Duodenal mucosa (tissue), 2 donors: ENCODE results near the gene SERGEF.

ENCODE experiments used
- H3K27ac ChIP-seq: one replicate; pipeline ENCODE4 v1.7.0; 2013; ENCODE audit warnings: low read depth, low read length
- H3K27me3 ChIP-seq, 2 donors: one replicate each; pipeline ENCODE4 v1.7.0; 2013; ENCODE audit warnings: low read length in 2 of 2, control low read depth in 1 of 2; ENCODE audit not compliant: insufficient read depth in 2 of 2, control insufficient read depth in 1 of 2
- H3K36me3 ChIP-seq, 2 donors: one replicate each; pipeline ENCODE4 v1.7.0; 2013; ENCODE audit warnings: low read length in 2 of 2, control low read depth in 1 of 2; ENCODE audit not compliant: insufficient read depth in 2 of 2, control insufficient read depth in 1 of 2
- H3K4me1 ChIP-seq, 2 donors: one replicate each; pipeline ENCODE4 v1.7.0; 2013; ENCODE audit warnings: low read length in 2 of 2, control low read depth in 1 of 2; ENCODE audit not compliant: insufficient read depth in 2 of 2, control insufficient read depth in 1 of 2
- H3K4me3 ChIP-seq, 2 donors: one replicate each; pipeline ENCODE4 v1.7.0; 2013; ENCODE audit warnings: low read length in 2 of 2, low read depth in 1 of 2
- H3K9ac ChIP-seq, 2 donors: one replicate each; pipeline ENCODE4 v1.7.0; 2013; ENCODE audit warnings: low read length in 2 of 2, low read depth in 1 of 2
- H3K9me3 ChIP-seq, 2 donors: one replicate each; pipeline ENCODE4 v1.7.0; 2013; ENCODE audit warnings: low read length in 2 of 2, control low read depth in 1 of 2; ENCODE audit not compliant: control insufficient read depth in 1 of 2

SERGEF gene

GRCh38 chr11:17752144-17752543, 260.7 kb downstream of the SERGEF start:
- H3K9ac ChIP-seq: no peak overlapping the region
- H3K9me3 ChIP-seq: no peaks in the 10 kb centered on the region
- H3K27me3 ChIP-seq: no peaks in the 10 kb centered on the region
- no peak overlapping the region for H3K4me3 ChIP-seq
- no peaks in the 10 kb centered on the region for H3K36me3 ChIP-seq
- H3K4me1 ChIP-seq: peaks cover 0 to 10% of the 10 kb centered on the region in 2 donors
- H3K27ac ChIP-seq: no peak overlapping the region

- H3K9me3 ChIP-seq: no peaks in the 10 kb centered on the region
- H3K27me3 ChIP-seq: no peaks in the 10 kb centered on the region
- H3K9ac ChIP-seq: no peak overlapping the region
- no peak overlapping the region for H3K27ac ChIP-seq
- no peaks in the 10 kb centered on the region for H3K36me3 ChIP-seq
- peaks cover 0 to 10% of the 10 kb centered on the region in 2 donors for H3K4me1 ChIP-seq
- H3K4me3 ChIP-seq: no peak overlapping the region
These were observed 261.3 kb downstream of the SERGEF start for GRCh38 chr11:17751558-17751957.

DNA sequence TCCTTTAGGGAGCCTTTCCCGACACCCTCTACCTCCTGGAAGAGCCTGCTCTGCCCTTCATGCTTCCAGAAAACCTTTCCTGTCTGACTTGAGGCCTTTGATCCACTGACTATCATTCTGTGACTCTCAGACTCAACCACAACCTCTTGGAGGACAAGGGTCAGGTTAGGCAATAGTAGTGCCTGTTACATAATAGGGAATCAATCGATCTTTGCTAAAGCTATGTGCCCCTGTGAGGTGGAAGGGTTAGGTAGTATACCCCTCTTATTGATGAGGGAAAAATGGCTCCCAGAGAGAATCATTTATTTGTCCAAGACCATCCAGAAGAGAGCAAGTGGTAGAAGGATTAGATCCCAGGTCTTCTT, 262.1 kb downstream of the SERGEF start:
- H3K27ac ChIP-seq: no peak overlapping the region
- H3K9ac ChIP-seq: no peak overlapping the region

DNA sequence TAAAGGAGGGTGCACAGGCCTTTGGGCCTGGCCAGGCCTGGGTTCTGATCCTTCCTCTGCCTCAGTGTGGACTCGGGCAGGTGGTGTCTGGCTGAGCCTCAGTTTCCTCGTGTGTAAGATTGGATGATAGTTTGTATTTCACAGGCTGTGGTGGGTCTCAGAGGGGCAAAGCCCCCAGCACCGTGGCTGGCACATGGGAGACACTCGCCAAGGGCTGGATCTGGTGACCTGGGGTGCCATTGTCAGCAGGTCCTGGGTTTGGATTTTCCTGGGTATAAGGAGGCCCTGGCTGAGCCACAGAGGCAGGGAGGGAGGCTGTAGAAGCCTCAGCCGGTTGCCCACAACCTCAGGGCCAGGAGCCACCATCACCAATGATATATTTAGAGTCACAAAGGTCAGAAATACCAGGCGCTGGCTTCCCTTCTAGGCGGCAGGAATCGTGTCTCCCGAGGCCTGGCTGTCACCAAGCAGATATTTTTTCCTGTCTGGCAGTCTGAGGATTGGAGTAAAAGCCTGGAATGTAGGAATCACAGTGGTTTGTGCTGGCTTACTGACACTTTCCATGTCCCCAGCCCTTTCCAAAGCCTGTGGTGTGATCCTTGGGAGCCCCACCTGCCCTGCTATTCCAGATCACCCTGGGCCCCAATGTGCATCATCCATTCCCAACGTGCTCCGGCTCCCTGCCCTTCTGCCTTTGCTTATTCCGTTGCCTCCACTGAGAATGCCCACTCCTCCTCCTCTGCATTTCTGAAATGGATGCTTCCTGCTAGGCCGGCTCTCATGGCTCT, 262.6 kb downstream of the SERGEF start:
- Histone ChIP-seq H3K36me3 (no peaks in the 10 kb centered on the region), H3K4me3 (no peak overlapping the region), H3K27ac (no peak overlapping the region), H3K9me3 (no peaks in the 10 kb centered on the region), H3K4me1 (peaks cover 0 to 10% of the 10 kb centered on the region in 2 donors), H3K27me3 (no peaks in the 10 kb centered on the region), H3K9ac (no peak overlapping the region)

More for the DNA sequence above, 262.1 kb downstream of the SERGEF start:
- no peak overlapping the region for H3K4me3 ChIP-seq
- H3K4me1 ChIP-seq: peaks cover 0 to 10% of the 10 kb centered on the region in 2 donors
- no peaks in the 10 kb centered on the region for H3K27me3 ChIP-seq
- no peaks in the 10 kb centered on the region for H3K36me3 ChIP-seq
- no peaks in the 10 kb centered on the region for H3K9me3 ChIP-seq

DNA sequence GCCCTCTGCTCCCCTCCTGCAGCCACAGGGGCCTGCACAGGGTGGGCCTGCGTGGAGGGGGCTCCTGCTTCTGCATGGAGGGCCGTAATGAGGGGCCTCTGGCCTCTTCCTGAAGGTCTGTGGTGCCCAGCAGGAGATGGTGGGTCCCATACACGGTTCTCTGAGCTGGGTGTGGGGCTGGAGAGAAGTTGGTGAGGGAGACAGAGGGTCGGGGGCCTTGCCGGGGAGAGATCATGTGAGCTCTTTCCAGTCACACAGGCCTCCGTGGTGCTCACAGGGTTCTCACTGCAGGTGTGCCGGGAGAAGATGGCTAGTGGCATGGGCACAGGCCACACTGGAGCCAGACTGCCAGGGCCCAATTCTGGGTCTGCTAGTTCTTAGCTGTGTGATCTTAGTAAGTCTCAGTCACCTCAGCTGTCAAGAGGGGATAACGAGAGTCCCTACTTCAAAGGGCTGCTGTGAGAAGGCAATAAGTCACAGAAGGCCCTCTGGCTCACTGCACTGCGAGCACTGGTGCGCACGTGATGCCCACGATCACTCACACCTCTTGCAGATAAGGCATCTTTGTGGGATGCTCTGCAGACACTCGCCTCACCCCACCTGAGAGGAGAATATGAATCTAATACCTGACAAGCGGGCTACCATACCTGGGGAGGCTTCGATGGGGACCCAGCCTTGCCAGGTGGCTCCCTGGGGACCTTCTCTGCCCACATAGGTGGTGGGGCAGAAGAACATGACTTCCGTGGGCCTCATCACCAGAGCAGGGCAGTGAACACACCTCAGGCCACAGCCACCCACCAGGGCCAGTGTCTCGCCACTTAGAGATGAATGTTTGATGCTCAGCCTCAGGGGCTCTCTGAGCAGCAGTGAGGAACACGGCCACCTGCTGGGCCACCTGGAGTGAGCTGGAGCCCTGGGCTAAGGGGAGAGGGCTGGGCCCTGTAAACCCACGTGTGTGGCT, 263.8 kb downstream of the SERGEF start:
- Histone ChIP-seq H3K4me3 (no peak overlapping the region), H3K4me1 (peaks cover 0 to 10% of the 10 kb centered on the region in 2 donors), H3K36me3 (no peaks in the 10 kb centered on the region), H3K27ac (no peak overlapping the region), H3K9me3 (no peaks in the 10 kb centered on the region), H3K9ac (no peak overlapping the region), H3K27me3 (no peaks in the 10 kb centered on the region)

DNA sequence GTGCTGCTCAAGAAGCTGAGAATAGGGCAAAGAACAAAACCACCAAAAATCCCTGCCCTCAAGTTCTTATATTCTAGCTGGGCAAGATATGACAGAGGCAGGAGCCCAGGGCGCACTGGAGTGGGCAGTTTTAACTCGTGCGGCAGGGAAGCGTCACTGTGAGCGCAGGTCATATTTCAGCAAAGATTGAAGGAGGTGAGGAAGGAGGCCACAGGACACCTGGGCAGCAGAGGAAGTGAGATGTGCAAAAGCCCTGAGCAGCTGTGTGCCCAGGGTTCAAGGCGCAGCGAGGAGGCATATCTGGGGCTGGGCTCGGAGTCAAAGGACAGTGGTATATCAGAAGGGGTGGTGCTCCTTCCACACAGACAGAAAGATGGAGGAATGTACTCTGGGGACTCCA, 264.8 kb downstream of the SERGEF start:
- Histone ChIP-seq H3K36me3 (no peaks in the 10 kb centered on the region), H3K4me1 (peaks cover 0 to 10% of the 10 kb centered on the region in 2 donors)

DNA sequence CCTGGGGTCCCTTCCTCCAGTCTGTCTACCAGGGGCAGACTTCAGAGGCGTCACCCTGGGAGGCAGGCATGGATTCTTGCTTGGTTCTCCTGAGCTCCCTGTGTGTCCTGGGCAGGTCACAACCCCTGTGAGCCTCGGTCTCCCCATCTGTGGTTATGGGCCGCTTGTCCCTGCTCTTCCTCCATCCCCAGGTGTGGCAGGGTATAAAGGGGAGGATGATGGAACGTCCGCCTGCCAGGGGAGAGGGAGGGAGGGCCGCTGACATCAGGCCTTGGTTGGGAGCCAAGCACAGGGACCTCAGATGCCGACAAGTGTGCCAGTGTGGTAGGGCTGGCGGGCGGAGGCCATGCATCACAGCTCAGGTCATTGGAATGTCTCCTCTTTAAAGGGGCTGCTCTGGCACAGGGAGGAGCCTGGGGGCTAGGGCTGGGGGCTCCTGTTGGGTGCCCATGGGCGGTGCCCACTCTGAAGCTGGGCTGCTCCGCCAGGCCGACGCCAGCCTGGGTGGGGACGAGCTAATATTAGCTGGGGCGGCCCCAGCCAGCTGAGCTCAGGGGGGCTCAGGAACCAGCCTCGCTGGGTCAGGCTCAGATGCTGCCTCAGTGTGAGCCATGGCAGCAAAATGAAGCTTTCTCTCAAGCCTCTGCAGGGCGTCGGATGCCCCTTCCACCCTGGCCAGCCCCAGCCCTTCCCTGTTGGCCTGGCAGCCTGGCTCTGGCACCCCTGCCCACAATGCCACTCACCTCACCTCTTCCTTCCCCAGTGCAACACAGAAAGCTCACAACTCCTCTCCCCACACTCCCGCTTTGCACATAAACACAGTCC, 265.5 kb downstream of the SERGEF start:
- no peak overlapping the region for H3K9ac ChIP-seq
- H3K36me3 ChIP-seq: no peaks in the 10 kb centered on the region
- no peak overlapping the region for H3K4me3 ChIP-seq
- H3K9me3 ChIP-seq: no peaks in the 10 kb centered on the region
- peaks cover 0 to 10% of the 10 kb centered on the region in 2 donors for H3K4me1 ChIP-seq
- H3K27me3 ChIP-seq: no peaks in the 10 kb centered on the region
- no peak overlapping the region for H3K27ac ChIP-seq

More for the DNA sequence above, 264.8 kb downstream of the SERGEF start:
- no peak overlapping the region for H3K27ac ChIP-seq
- no peaks in the 10 kb centered on the region for H3K9me3 ChIP-seq
- no peak overlapping the region for H3K9ac ChIP-seq
- no peaks in the 10 kb centered on the region for H3K27me3 ChIP-seq
- H3K4me3 ChIP-seq: no peak overlapping the region

- Histone ChIP-seq H3K4me1 (peaks cover 0 to 10% of the 10 kb centered on the region in 2 donors), H3K4me3 (no peak overlapping the region), H3K9me3 (no peaks in the 10 kb centered on the region), H3K27ac (no peak overlapping the region), H3K9ac (no peak overlapping the region), H3K36me3 (no peaks in the 10 kb centered on the region), H3K27me3 (no peaks in the 10 kb centered on the region)
These were observed 266.8 kb downstream of the SERGEF start for GRCh38 chr11:17746096-17746495.

- no peak overlapping the region for H3K27ac ChIP-seq
- H3K9me3 ChIP-seq: no peaks in the 10 kb centered on the region
- H3K4me1 ChIP-seq: peaks cover 0 to under 1% of the 10 kb centered on the region in 2 donors
- H3K36me3 ChIP-seq: no peaks in the 10 kb centered on the region
- H3K9ac ChIP-seq: no peak overlapping the region
- no peak overlapping the region for H3K4me3 ChIP-seq
- H3K27me3 ChIP-seq: no peaks in the 10 kb centered on the region
These were observed 267.6 kb downstream of the SERGEF start for GRCh38 chr11:17745023-17745772.
